ENCODE measurements around the gene BEX1.

DNA sequence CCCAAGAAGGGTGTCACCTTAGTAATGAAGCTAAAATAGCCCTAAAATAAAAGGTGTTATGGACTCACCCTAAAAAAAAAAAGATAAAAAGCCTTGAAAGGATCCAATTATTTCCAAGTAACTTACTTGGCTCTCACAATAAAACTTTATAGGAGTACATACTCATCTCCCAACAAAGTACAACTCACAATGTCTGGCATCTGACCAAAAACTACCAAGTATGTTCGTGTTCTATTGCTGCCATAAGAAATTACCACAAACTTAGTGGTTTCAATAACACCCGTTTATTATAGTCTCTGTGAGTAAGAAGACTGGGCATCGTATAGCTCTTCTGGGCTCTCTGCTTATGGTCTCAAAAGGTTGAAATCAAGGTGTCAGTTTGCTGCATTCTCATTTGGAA is 51.0 kb downstream of the BEX1 start:
- TF ChIP-seq EZH2 (IDR thresholded peaks at IDR 0.05) (no peak), POLR2A (IDR thresholded peaks at IDR 0.05; ENCODE audit: borderline replicate concordance, extremely low read depth, insufficient read depth, insufficient read length) (no peak), POLR2AphosphoS5 (IDR thresholded peaks at IDR 0.05; ENCODE audit: low read depth, low read length) (no peak), ELF1 (IDR thresholded peaks at IDR 0.05; ENCODE audit: borderline replicate concordance, low read depth) (no peak), YY1 (IDR thresholded peaks at IDR 0.05; ENCODE audit: extremely low read depth, insufficient replicate concordance, low read depth, low read length) (no peak), SIN3A (IDR thresholded peaks at IDR 0.05; ENCODE audit: low read depth) (no peak), EZH2phosphoT487 (IDR thresholded peaks at IDR 0.05; ENCODE audit: borderline replicate concordance) (no peak), ZFX (IDR thresholded peaks at IDR 0.05) (no peak), ATF3 (IDR thresholded peaks at IDR 0.05) (no peak), EGR1 (IDR thresholded peaks at IDR 0.05; ENCODE audit: low read depth) (no peak)
- TF ChIP-seq, protein P1, sequence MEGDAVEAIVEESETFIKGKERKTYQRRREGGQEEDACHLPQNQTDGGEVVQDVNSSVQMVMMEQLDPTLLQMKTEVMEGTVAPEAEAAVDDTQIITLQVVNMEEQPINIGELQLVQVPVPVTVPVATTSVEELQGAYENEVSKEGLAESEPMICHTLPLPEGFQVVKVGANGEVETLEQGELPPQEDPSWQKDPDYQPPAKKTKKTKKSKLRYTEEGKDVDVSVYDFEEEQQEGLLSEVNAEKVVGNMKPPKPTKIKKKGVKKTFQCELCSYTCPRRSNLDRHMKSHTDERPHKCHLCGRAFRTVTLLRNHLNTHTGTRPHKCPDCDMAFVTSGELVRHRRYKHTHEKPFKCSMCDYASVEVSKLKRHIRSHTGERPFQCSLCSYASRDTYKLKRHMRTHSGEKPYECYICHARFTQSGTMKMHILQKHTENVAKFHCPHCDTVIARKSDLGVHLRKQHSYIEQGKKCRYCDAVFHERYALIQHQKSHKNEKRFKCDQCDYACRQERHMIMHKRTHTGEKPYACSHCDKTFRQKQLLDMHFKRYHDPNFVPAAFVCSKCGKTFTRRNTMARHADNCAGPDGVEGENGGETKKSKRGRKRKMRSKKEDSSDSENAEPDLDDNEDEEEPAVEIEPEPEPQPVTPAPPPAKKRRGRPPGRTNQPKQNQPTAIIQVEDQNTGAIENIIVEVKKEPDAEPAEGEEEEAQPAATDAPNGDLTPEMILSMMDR (IDR thresholded peaks at IDR 0.05 in 2 of 3, conservative IDR thresholded peaks at IDR 0.05 in 1 of 3; ENCODE audit: borderline replicate concordance in 1 of 3, insufficient read depth in 1 of 3, low read depth in 2 of 3, low read length in 2 of 3), result no peak
- TF ChIP-seq, protein P2, sequence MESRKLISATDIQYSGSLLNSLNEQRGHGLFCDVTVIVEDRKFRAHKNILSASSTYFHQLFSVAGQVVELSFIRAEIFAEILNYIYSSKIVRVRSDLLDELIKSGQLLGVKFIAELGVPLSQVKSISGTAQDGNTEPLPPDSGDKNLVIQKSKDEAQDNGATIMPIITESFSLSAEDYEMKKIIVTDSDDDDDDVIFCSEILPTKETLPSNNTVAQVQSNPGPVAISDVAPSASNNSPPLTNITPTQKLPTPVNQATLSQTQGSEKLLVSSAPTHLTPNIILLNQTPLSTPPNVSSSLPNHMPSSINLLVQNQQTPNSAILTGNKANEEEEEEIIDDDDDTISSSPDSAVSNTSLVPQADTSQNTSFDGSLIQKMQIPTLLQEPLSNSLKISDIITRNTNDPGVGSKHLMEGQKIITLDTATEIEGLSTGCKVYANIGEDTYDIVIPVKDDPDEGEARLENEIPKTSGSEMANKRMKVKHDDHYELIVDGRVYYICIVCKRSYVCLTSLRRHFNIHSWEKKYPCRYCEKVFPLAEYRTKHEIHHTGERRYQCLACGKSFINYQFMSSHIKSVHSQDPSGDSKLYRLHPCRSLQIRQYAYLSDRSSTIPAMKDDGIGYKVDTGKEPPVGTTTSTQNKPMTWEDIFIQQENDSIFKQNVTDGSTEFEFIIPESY (IDR thresholded peaks at IDR 0.05; ENCODE audit: extremely low read depth, insufficient replicate concordance, low read length), result no peak

Measured in HCT116 (cell line).